Putamen (tissue), 1 donor: Measurements from ENCODE around the gene KPTN.

Source experiments
- DNase-seq: peaks from one replicate; pipeline ENCODE4 v3.0.0-alpha.2; 2016; ENCODE audit warnings: low spot score

Gene KPTN

GRCh38 chr19:47508721-47509120 lies 24.7 kb upstream of the KPTN start:
- no peak for DNase-seq

GRCh38 chr19:47507924-47508553 lies 24.0 kb upstream of the KPTN start:
- DNase-seq: no peak

GRCh38 chr19:47507012-47507411 lies 23.0 kb upstream of the KPTN start:
- peak; percentile 63 for DNase-seq

- DNase-seq: no peak
These were observed 22.4 kb upstream of the KPTN start for GRCh38 chr19:47506459-47506858.

- DNase-seq: no peak
These were observed 21.5 kb upstream of the KPTN start for GRCh38 chr19:47505506-47505905.

GRCh38 chr19:47503826-47504150 lies 19.8 kb upstream of the KPTN start:
- DNase-seq: no peak

- no peak for DNase-seq
These were observed 19.3 kb upstream of the KPTN start for GRCh38 chr19:47503130-47503825.

- DNase-seq: no peak
These were observed 16.1 kb upstream of the KPTN start for GRCh38 chr19:47499863-47500830.

GRCh38 chr19:47499371-47499770 lies 15.4 kb upstream of the KPTN start:
- no peak for DNase-seq

- DNase-seq: no peak
These were observed 14.5 kb upstream of the KPTN start for GRCh38 chr19:47498561-47498960.

- no peak for DNase-seq
These were observed 14.0 kb upstream of the KPTN start for GRCh38 chr19:47497821-47498520.

- DNase-seq: no peak
These were observed 13.2 kb upstream of the KPTN start for GRCh38 chr19:47497050-47497766.

- DNase-seq: peak; percentile 69
These were observed 11.7 kb upstream of the KPTN start for GRCh38 chr19:47495478-47496372.

GRCh38 chr19:47494729-47495128 lies 10.7 kb upstream of the KPTN start:
- DNase-seq: no peak

- DNase-seq: no peak
These were observed 10.2 kb upstream of the KPTN start for GRCh38 chr19:47494211-47494547.

GRCh38 chr19:47493378-47494210 lies 9.6 kb upstream of the KPTN start:
- no peak for DNase-seq

GRCh38 chr19:47492571-47493377 lies 8.8 kb upstream of the KPTN start:
- DNase-seq: no peak

GRCh38 chr19:47492137-47492533 lies 8.1 kb upstream of the KPTN start:
- DNase-seq: no peak
